ENCODE measurements around the gene HYOU1.
A peak's percentile ranks its signal among the peaks of the same experiment; 100 is the strongest.
"Not testable (repeated sequence)": the region's sequence is repeated elsewhere in the genome, so short reads cannot be mapped to it uniquely, and the experiment has no call there.

HYOU1 gene

GRCh38 chr11:119041821-119042514 is 15.0 kb downstream of the HYOU1 start:
- no peak for DNase-seq (ENCODE audit: low read depth)

DNA sequence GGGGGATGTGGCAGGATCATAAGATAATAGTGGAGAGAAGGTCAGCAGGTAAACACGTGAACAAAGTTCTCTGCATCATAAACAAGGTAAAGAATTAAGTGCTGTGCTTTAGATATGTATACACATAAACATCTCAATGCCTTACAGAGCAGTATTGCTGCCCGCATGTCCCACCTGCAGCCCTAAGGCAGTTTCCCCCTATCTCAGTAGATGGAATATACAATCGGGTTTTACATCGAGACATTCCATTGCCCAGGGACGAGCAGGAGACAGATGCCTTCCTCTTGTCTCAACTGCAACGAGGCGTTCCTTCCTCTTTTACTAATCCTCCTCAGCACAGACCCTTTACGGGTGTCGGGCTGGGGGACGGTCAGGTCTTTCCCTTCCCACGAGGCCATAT is 17.5 kb downstream of the HYOU1 start:
- DNase-seq (ENCODE audit: low read depth) = not testable (repeated sequence)

- no peak for DNase-seq (ENCODE audit: low read depth)
Observed at GRCh38 chr11:119038884-119039283, 18.1 kb downstream of the HYOU1 start.

- no peak for DNase-seq (ENCODE audit: low read depth)
Observed at GRCh38 chr11:119034813-119035212, 22.2 kb downstream of the HYOU1 start.

DNA sequence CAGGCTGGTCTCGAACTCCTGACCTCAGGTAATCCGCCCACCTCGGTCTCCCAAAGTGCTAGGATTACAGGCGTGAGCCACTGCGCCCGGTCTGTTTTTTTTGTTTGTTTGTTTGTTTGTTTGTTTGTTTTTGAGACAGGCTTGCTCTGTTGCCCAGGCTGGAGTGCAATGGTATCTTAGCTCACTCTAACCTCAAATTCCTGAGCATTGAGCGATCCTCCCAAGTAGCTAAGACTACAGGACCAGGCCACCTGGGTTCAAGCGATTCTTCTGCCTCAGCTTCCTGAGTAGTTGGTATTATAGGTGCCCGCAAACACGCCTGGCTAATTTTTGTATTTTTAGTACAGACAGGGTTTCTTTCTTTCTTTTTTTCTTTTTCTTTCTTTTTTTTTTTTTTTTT is 23.6 kb downstream of the HYOU1 start:
- DNase-seq (ENCODE audit: low read depth) = not testable (repeated sequence)

GRCh38 chr11:119031912-119032280 is 25.1 kb downstream of the HYOU1 start:
- no peak for DNase-seq (ENCODE audit: low read depth)

GRCh38 chr11:119030329-119031047 is 26.5 kb downstream of the HYOU1 start, which contains the start of gene SLC37A4:
SLC37A4 (minus strand) TSS chr11:119030877.
- peak; percentile 97 for DNase-seq (ENCODE audit: low read depth)

GRCh38 chr11:119030029-119030328 is 27.0 kb downstream of the HYOU1 start:
- DNase-seq (ENCODE audit: low read depth) = no peak

DNA sequence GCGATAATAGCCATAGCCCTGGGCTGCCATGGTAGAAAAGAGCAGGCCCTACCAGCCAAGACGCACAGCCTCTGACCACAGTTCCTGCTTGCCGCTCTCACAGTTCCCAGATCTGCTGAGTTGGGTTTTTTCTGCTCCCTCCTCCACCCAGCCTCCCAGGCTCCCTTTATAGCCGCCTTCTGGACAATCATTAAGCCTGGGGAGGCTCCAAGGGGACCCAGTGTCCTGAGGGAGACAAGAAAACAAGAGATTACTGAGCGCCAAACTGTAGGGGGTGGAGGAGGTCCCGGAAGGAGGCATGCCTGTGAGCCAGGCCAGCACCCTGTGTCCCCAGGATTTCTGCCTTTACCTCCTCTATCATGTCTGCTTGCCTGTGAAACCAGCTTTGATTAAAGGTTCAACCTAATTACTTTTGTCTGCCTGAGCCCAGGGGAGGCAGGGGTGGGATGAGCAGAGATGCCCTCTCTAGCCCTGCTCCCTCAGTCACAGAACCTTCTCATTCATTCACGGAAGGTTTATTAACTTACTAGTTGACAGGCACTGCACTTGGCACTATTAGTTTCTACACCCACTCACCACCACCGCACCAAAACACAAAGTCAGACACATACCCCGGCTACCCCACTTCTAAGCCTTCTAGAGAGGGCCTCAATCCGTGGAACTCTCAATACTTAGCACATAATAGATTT is 27.5 kb downstream of the HYOU1 start:
- no peak for DNase-seq (ENCODE audit: low read depth)

- no peak for DNase-seq (ENCODE audit: low read depth)
Observed at GRCh38 chr11:119029069-119029339, 28.0 kb downstream of the HYOU1 start.

- DNase-seq (ENCODE audit: low read depth) = no peak
Observed at GRCh38 chr11:119028346-119029068, 28.5 kb downstream of the HYOU1 start.

DNA sequence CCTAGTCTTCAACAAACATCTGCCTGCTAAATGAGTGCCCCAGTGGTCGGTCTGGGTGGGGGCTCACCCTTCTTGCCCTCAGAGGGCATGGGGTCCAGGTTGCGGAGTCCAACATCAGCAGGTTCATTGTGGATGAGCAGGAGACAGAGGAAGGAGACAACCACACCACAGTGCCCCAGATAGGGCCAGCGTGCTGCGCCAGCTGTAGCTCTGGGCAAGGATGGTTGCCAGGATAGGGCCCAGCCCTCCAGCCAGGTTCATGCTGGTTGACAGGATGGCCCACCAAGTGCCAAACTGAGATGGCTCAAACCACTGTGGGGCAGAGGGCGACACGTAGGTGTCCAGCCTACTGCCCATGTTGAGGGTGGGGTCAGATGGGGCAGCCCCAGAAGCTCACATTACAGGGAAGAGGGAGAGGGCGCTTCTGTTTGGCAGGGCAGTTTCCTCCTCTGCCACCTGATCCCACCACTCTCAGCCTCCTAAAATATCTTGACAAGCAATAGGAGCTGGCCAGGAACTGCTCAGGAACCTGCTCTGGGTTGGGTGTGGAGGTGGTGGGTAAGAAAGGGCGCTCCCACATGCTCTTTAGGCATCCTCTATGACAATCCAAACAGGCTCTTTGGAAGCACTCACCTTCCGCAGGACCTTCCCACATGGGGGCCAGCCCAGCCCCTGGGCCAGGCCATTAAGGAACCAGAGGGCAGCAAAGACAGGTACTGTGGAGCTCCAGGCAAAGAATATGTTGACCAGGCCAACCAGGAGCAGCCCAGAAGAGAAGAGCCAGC is 29.3 kb downstream of the HYOU1 start:
- no peak for DNase-seq (ENCODE audit: low read depth)

DNA sequence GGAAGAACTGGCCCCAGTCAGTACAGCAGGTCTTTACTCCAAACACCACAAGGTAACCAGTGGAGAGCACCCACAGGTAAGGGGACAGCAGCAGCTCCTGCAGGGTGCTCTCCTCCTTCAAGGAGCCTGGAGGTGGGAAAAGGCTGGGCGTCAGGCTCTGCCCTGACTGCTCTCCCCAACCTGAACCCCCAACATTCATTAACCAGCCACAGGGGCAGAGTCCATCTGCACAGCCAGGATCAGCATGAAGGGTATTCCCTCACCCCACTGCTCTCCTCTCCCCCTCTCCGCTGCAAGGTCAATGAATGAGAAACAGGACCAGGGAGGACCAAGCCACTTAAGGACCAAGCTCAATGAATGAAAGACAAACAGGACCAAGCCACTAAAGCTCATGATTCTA is 30.0 kb downstream of the HYOU1 start:
- no peak for DNase-seq (ENCODE audit: low read depth)

GRCh38 chr11:119025978-119026766 is 30.8 kb downstream of the HYOU1 start:
- no peak for DNase-seq (ENCODE audit: low read depth)

DNA sequence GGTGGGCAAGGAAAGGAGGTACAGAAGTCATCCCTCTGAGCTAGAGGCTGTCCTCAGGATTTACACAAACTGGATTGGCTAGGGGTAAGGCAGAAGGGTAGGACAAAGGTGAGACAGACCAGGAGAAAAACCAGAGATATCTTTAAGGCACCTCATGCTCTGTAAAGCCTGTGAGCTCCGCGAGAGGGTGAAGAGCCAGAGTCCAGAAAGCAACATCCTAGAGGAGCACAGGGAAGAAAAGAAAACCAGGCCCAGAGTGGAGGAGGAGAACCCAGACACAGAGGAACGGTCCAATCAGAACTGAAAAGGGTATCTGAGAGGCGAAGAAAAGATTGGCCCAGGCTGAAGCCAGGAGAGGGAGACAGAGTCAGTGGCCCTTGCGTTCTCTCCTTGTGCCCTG is 31.5 kb downstream of the HYOU1 start:
- DNase-seq (ENCODE audit: low read depth) = no peak

- DNase-seq (ENCODE audit: low read depth) = no peak
Observed at GRCh38 chr11:119025099-119025473, 31.9 kb downstream of the HYOU1 start.

DNA sequence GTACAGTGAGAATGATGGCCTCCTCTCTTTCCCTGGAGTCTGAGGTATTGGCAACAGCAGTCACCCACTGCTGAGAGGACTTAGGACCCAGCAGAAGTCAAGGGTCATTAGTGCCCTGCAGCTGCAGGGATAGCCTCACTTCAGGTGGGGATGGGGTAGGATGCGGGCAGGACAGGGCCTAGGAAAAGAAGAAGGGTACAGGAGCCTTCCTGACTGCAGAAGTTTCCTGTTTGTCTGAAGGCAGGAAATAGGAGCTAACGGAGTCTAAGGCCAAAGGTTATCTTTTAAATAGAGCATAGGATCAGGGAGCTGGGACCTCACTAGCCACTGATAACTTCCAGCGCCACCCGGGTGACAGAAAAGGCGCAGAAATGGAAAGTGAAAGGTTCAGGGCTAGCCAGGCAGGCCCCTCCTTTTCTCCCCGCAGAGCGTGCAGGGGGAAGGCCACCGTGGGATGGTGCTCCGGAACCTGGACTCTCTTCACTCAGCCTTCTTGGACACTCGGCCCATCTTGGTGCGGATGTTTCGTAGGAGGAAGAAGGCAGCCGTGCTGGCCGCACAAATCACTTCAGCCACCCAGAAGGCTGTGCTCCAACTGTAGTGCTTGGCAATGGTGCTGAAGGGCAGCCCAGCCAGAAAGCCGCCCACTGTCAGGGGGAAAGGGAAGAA is 32.4 kb downstream of the HYOU1 start:
- no peak for DNase-seq (ENCODE audit: low read depth)

DNA sequence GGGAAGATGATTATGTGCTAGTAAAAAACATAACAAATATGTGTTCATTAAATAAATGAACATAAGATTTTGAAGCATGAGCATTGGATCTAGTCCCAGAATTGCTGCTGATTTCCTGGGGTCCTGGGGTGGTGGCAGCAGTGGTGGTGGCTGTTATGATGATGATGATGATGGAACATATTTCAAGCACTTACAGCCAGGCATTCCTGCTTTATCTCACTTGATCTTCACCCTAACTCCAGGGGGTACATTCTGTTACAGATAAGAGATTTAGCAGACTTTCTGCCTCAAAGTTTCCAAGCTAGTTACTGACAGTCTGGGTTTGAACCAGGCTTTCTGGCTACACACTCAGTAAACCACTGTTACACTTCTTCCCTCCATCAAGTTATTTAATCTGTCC is 33.3 kb downstream of the HYOU1 start:
- no peak for DNase-seq (ENCODE audit: low read depth)

GRCh38 chr11:119021631-119022030 is 35.4 kb downstream of the HYOU1 start:
- no peak for DNase-seq (ENCODE audit: low read depth)

- no peak for DNase-seq (ENCODE audit: low read depth)
Observed at GRCh38 chr11:119019996-119020395, 37.0 kb downstream of the HYOU1 start.
